Gastroesophageal sphincter (tissue), 4 donors: ENCODE data around the gene LUC7L. TPM values are rescaled to one million over a fixed set of nuclear protein-coding genes. Genes with fewer than 3 reads are reported as not detected.

Source experiments
- ATAC-seq: fragments of 150-250 bp; one replicate; pipeline ENCODE4 v1.9.1; 2016; ENCODE audit warnings: mild to moderate bottlenecking, moderate library complexity
- H3K27ac ChIP-seq, 4 donors: fragments of 200-600 bp; sonication (generic) in 3 of 4; 1 replicate in 3 of 4; 2 replicates in 1 of 4; pipeline ENCODE4 v1.5.1; 2016 to 2019
- H3K27me3 ChIP-seq: fragments of 200-600 bp; sonication (generic); one replicate; pipeline ENCODE4 v1.5.1; 2019
- H3K36me3 ChIP-seq, 2 donors: fragments of 200-600 bp; sonication (generic); one replicate each; pipeline ENCODE4 v1.5.1; 2019; ENCODE audit warnings: control low read depth in 1 of 2
- H3K4me1 ChIP-seq, 3 donors: fragments of 200-600 bp; sonication (generic); 1 replicate in 2 of 3; 2 replicates in 1 of 3; pipeline ENCODE4 v1.5.1; 2016 to 2019; ENCODE audit warnings: control low read depth in 2 of 3
- H3K4me3 ChIP-seq, 2 donors: fragments of 200-600 bp; sonication (generic); one replicate each; pipeline ENCODE4 v1.5.1; 2019; ENCODE audit warnings: mild to moderate bottlenecking in 1 of 2, moderate library complexity in 1 of 2
- H3K9me3 ChIP-seq, 3 donors: fragments of 200-600 bp; sonication (generic); one replicate each; pipeline ENCODE4 v1.5.1; 2017 to 2019; ENCODE audit warnings: control low read depth in 2 of 3
- CTCF ChIP-seq, 4 experiments: fragments of 200-600 bp in 2 of 4; fragments of 450-650 bp in 2 of 4; sonication (generic) in 1 of 4; IDR thresholded peaks; one replicate each; pipeline ENCODE4 v1.5.1; 2017 to 2019; ENCODE audit warnings: antibody characterized with exemption in 4 of 4, mild to moderate bottlenecking in 2 of 4, moderate library complexity in 2 of 4
- EP300 ChIP-seq: sonication (generic); formaldehyde crosslinking; IDR thresholded peaks from one replicate; pipeline ENCODE4 v1.6.1; 2017; ENCODE audit warnings: antibody characterized with exemption, mild to moderate bottlenecking
- POLR2A ChIP-seq, 2 donors: fragments of 450-650 bp; IDR thresholded peaks; one replicate each; pipeline ENCODE4 v1.6.1; 2017; ENCODE audit warnings: antibody characterized with exemption in 2 of 2, mild to moderate bottlenecking in 2 of 2, moderate library complexity in 1 of 2
- POLR2AphosphoS5 ChIP-seq: sonication (generic); formaldehyde crosslinking; IDR thresholded peaks from one replicate; pipeline ENCODE4 v1.6.1; 2017; ENCODE audit warnings: antibody characterized with exemption
- WGBS, 2 donors: methylation state at CpG; one replicate each; pipeline ENCODE4 v1.1.5; 2018; ENCODE audit warnings: low coverage in 1 of 2; 5-methylcytosine and 5-hydroxymethylcytosine counted together
- total RNA-seq, 4 donors: library from RNA; depleted of rRNA; stranded (reverse); fragments of >200 nt; gene quantifications; one replicate each; pipeline ENCODE4 v1.1.0, GENCODE V29; 2016

The LUC7L gene
- total RNA-seq, 4 donors from 2014 or later = 34.7 to 112 (median 59.6) TPM

GRCh38 chr16:152141-153128, 76.8 kb downstream of the LUC7L start, which contains the start of gene HBZ:
Gene HBZ, plus strand, starts transcription at chr16:152644. Its CDS starts 266 bp downstream, at chr16:152910.
- no peak within 1 kb of the TSS for H3K27ac ChIP-seq
- no peaks in the 10 kb centered on the region for H3K36me3 ChIP-seq
- H3K9me3 ChIP-seq = no peaks in the 10 kb centered on the region
- no peak for TF ChIP-seq EP300
- no peak for TF ChIP-seq POLR2AphosphoS5
- no peak for TF ChIP-seq CTCF (IDR thresholded peaks at IDR 0.05)
- TF ChIP-seq POLR2A (IDR thresholded peaks at IDR 0.05) = no peak
- peaks cover 52% of the 10 kb centered on the region for H3K27me3 ChIP-seq
- no peak for ATAC-seq
- peaks cover 0 to 11% (median 7%) of the 10 kb centered on the region in 3 donors for H3K4me1 ChIP-seq
- no peak within 1 kb of the TSS for H3K4me3 ChIP-seq
- 62 to 64% methylated on average over 3 to 6 of the region's 17 CpGs for WGBS, 2 donors

- Histone ChIP-seq H3K36me3 (no peaks in the 10 kb centered on the region), H3K4me3 (no peak overlapping the region), H3K27me3 (peaks cover 46% of the 10 kb centered on the region), H3K4me1 (peaks cover 0 to under 1% (median 0%) of the 10 kb centered on the region in 3 donors), H3K9me3 (no peaks in the 10 kb centered on the region), H3K27ac (no peak overlapping the region)
- no peak for TF ChIP-seq POLR2A (IDR thresholded peaks at IDR 0.05)
- TF ChIP-seq POLR2AphosphoS5 = no peak
- no peak for TF ChIP-seq EP300
- no peak for TF ChIP-seq CTCF (IDR thresholded peaks at IDR 0.05)
- ATAC-seq = no peak
- WGBS, 2 donors = 33 to 38% methylated on average over 3 to 4 of the region's 9 CpGs
Observed at GRCh38 chr16:149024-149660, 80.1 kb downstream of the LUC7L start.

GRCh38 chr16:146646-147045, 82.6 kb downstream of the LUC7L start:
- Histone ChIP-seq H3K4me1 (no peaks in the 10 kb centered on the region), H3K27me3 (peaks cover 66% of the 10 kb centered on the region), H3K36me3 (no peaks in the 10 kb centered on the region), H3K4me3 (no peak overlapping the region), H3K9me3 (no peaks in the 10 kb centered on the region), H3K27ac (no peak overlapping the region)
- 68 to 86% methylated on average over 2 of the region's 2 CpGs for WGBS, 2 donors
- TF ChIP-seq POLR2A (IDR thresholded peaks at IDR 0.05) (no peak), CTCF (IDR thresholded peaks at IDR 0.05) (no peak), EP300 (no peak), POLR2AphosphoS5 (no peak)
- ATAC-seq = no peak

- Histone ChIP-seq H3K4me3 (no peak overlapping the region), H3K27me3 (peaks cover 59% of the 10 kb centered on the region), H3K4me1 (no peaks in the 10 kb centered on the region), H3K27ac (no peak overlapping the region), H3K9me3 (no peaks in the 10 kb centered on the region), H3K36me3 (no peaks in the 10 kb centered on the region)
- WGBS, 2 donors = 80 to 89% methylated on average over 12 to 14 of the region's 14 CpGs
- no peak for TF ChIP-seq POLR2AphosphoS5
- TF ChIP-seq EP300 = no peak
- no peak for TF ChIP-seq POLR2A (IDR thresholded peaks at IDR 0.05)
- TF ChIP-seq CTCF (IDR thresholded peaks at IDR 0.05) = no peak
- ATAC-seq = no peak
Observed at GRCh38 chr16:144797-145252, 84.4 kb downstream of the LUC7L start.
